Astrocyte of the cerebellum (primary cell): ENCODE results near the gene AADAC.
"Not testable (repeated sequence)": the region's sequence is repeated elsewhere in the genome, so short reads cannot be mapped to it uniquely, and the experiment has no call there.

ENCODE experiments used
- DNase-seq: peaks from one replicate; pipeline ENCODE4 v3.0.0-alpha.2; 2011; ENCODE audit warnings: low read depth
- H3K4me3 ChIP-seq: 2 replicates; pipeline ENCODE4 v1.5.1; 2011; ENCODE audit warnings: mild to moderate bottlenecking, low read depth, low read length, moderate library complexity
- CTCF ChIP-seq: IDR thresholded peaks from 2 replicates; pipeline ENCODE4 v1.5.1; 2012; ENCODE audit warnings: low read length, low read depth, moderate library complexity, mild to moderate bottlenecking; ENCODE audit errors: missing control alignments
- in situ Hi-C: cut with HindIII; loops from 2 replicates; pipeline ENCODE4 v1.10.0; 2017; ENCODE audit warnings: low sequenced_read_pairs

AADAC gene

GRCh38 chr3:151795276-151795675, 18.6 kb upstream of the AADAC start:
- in situ Hi-C loops: no loop called here
- peak; percentile 62 for DNase-seq
- no peak for TF ChIP-seq CTCF
- H3K4me3 ChIP-seq: no peak overlapping the region

- in situ Hi-C loops: no loop called here
- no peak for TF ChIP-seq CTCF
- H3K4me3 ChIP-seq: no peak overlapping the region
- DNase-seq: no peak
These were observed 17.7 kb upstream of the AADAC start for GRCh38 chr3:151796105-151796680.

GRCh38 chr3:151798466-151798865, 15.4 kb upstream of the AADAC start:
- in situ Hi-C loops: no loop called here
- TF ChIP-seq CTCF: no peak
- no peak overlapping the region for H3K4me3 ChIP-seq
- peak; percentile 5 for DNase-seq

- in situ Hi-C loops: no loop called here
- TF ChIP-seq CTCF: no peak
- DNase-seq: no peak
- no peak overlapping the region for H3K4me3 ChIP-seq
These were observed 13.5 kb upstream of the AADAC start for GRCh38 chr3:151800431-151800830.

GRCh38 chr3:151804267-151804666, 9.6 kb upstream of the AADAC start:
- in situ Hi-C loops: no loop called here
- TF ChIP-seq CTCF: no peak
- DNase-seq: peak; percentile 15
- no peak overlapping the region for H3K4me3 ChIP-seq

GRCh38 chr3:151806838-151807237, 7.1 kb upstream of the AADAC start:
- H3K4me3 ChIP-seq: no peak overlapping the region

GRCh38 chr3:151808926-151809325, 5.0 kb upstream of the AADAC start:
- not testable (repeated sequence) for H3K4me3 ChIP-seq

More at GRCh38 chr3:151806838-151807237, 7.1 kb upstream of the AADAC start:
- DNase-seq: no peak
- TF ChIP-seq CTCF: no peak
- in situ Hi-C loops: no loop called here

More at GRCh38 chr3:151808926-151809325, 5.0 kb upstream of the AADAC start:
- DNase-seq, in situ Hi-C loops: not testable (repeated sequence)
